Uterus (tissue), 2 donors: Measurements from ENCODE around the gene GNG8.

Experiments used
- CTCF ChIP-seq, 4 experiments: fragments of 200-600 bp in 2 of 4; fragments of 450-650 bp in 2 of 4; sonication (generic) in 2 of 4; IDR thresholded peaks; one replicate each; pipeline ENCODE4 v1.5.1; 2016 to 2019; ENCODE audit warnings: antibody characterized with exemption in 4 of 4, mild to moderate bottlenecking in 2 of 4, moderate library complexity in 1 of 4
- POLR2A ChIP-seq, 2 donors: fragments of 450-650 bp; IDR thresholded peaks; one replicate each; pipeline ENCODE4 v1.6.1; 2016; ENCODE audit warnings: antibody characterized with exemption in 2 of 2, mild to moderate bottlenecking in 1 of 2, moderate library complexity in 1 of 2

- TF ChIP-seq POLR2A (IDR thresholded peaks at IDR 0.05): no peak
- no peak for TF ChIP-seq CTCF (IDR thresholded peaks at IDR 0.05)
Measured at GRCh38 chr19:46602392-46603194, 33.4 kb downstream of the GNG8 start.
